GM12891 (cell line): ENCODE results near the gene MEOX1.

ENCODE experiments used
- POLR2A ChIP-seq: IDR thresholded peaks from 2 replicates; pipeline ENCODE4 v1.6.1; 2011; ENCODE audit warnings: low read depth, low read length, control low read depth
- POLR2AphosphoS5 ChIP-seq: IDR thresholded peaks from 2 replicates; pipeline ENCODE4 v1.6.1; 2011; ENCODE audit warnings: low read depth, low read length, control low read depth
- POU2F2 ChIP-seq: IDR thresholded peaks from 2 replicates; pipeline ENCODE4 v1.6.1; 2011; ENCODE audit warnings: low read depth, mild to moderate bottlenecking, control low read depth, low read length, moderate library complexity

- TF ChIP-seq POLR2A (no peak), POU2F2 (no peak), POLR2AphosphoS5 (no peak)
Observed at GRCh38 chr17:43670645-43671030, 8.9 kb upstream of the MEOX1 start.
